IPS-15b (cell line): ENCODE results near the gene MEG3.

ENCODE experiments used
- H3K27me3 ChIP-seq: one replicate; pipeline ENCODE4 v1.6.1; 2013; ENCODE audit warnings: low read length; ENCODE audit not compliant: control insufficient read depth, insufficient read depth
- H3K36me3 ChIP-seq: one replicate; pipeline ENCODE4 v1.6.1; 2013; ENCODE audit warnings: low read length; ENCODE audit not compliant: control insufficient read depth, insufficient read depth
- H3K4me1 ChIP-seq: one replicate; pipeline ENCODE4 v1.6.1; 2013; ENCODE audit warnings: mild to moderate bottlenecking, low read length; ENCODE audit not compliant: control insufficient read depth, insufficient read depth
- H3K4me3 ChIP-seq: one replicate; pipeline ENCODE4 v1.5.1; 2013; ENCODE audit warnings: low read depth, low read length
- H3K9ac ChIP-seq: one replicate; pipeline ENCODE4 v1.6.1; 2013; ENCODE audit warnings: low read depth, mild to moderate bottlenecking, low read length
- H3K9me3 ChIP-seq: one replicate; pipeline ENCODE4 v1.6.1; 2013; ENCODE audit warnings: mild to moderate bottlenecking, low read length; ENCODE audit not compliant: control insufficient read depth, insufficient read depth

Gene MEG3

GRCh38 chr14:100875126-100875525 is 49.2 kb downstream of the MEG3 start:
- no peaks in the 10 kb centered on the region for H3K9me3 ChIP-seq
- no peaks in the 10 kb centered on the region for H3K27me3 ChIP-seq
- no peak overlapping the region for H3K9ac ChIP-seq
- H3K4me3 ChIP-seq: no peak overlapping the region
- no peaks in the 10 kb centered on the region for H3K4me1 ChIP-seq
- no peaks in the 10 kb centered on the region for H3K36me3 ChIP-seq

- Histone ChIP-seq H3K4me1 (no peaks in the 10 kb centered on the region), H3K4me3 (no peak overlapping the region), H3K9me3 (no peaks in the 10 kb centered on the region), H3K9ac (no peak overlapping the region), H3K36me3 (no peaks in the 10 kb centered on the region), H3K27me3 (no peaks in the 10 kb centered on the region)
These were observed 50.1 kb downstream of the MEG3 start for GRCh38 chr14:100875861-100876590.

GRCh38 chr14:100878271-100879146 is 52.6 kb downstream of the MEG3 start:
- no peaks in the 10 kb centered on the region for H3K27me3 ChIP-seq
- H3K4me1 ChIP-seq: no peaks in the 10 kb centered on the region
- H3K36me3 ChIP-seq: no peaks in the 10 kb centered on the region
- H3K9me3 ChIP-seq: no peaks in the 10 kb centered on the region
- no peak overlapping the region for H3K4me3 ChIP-seq
- H3K9ac ChIP-seq: no peak overlapping the region

GRCh38 chr14:100879194-100879593 is 53.3 kb downstream of the MEG3 start:
- Histone ChIP-seq H3K36me3 (no peaks in the 10 kb centered on the region), H3K4me1 (no peaks in the 10 kb centered on the region), H3K9ac (no peak overlapping the region), H3K9me3 (no peaks in the 10 kb centered on the region), H3K4me3 (no peak overlapping the region), H3K27me3 (no peaks in the 10 kb centered on the region)

- Histone ChIP-seq H3K4me1 (no peaks in the 10 kb centered on the region), H3K9ac (no peak overlapping the region), H3K9me3 (no peaks in the 10 kb centered on the region), H3K27me3 (no peaks in the 10 kb centered on the region), H3K36me3 (no peaks in the 10 kb centered on the region), H3K4me3 (no peak overlapping the region)
These were observed 53.9 kb downstream of the MEG3 start for GRCh38 chr14:100879782-100880181.

GRCh38 chr14:100880271-100881101 is 54.6 kb downstream of the MEG3 start:
- H3K4me1 ChIP-seq: no peaks in the 10 kb centered on the region
- H3K9ac ChIP-seq: no peak overlapping the region
- H3K4me3 ChIP-seq: no peak overlapping the region
- no peaks in the 10 kb centered on the region for H3K9me3 ChIP-seq
- no peaks in the 10 kb centered on the region for H3K27me3 ChIP-seq
- no peaks in the 10 kb centered on the region for H3K36me3 ChIP-seq

- H3K9me3 ChIP-seq: no peaks in the 10 kb centered on the region
- H3K27me3 ChIP-seq: no peaks in the 10 kb centered on the region
- H3K36me3 ChIP-seq: no peaks in the 10 kb centered on the region
- H3K9ac ChIP-seq: no peak overlapping the region
- no peaks in the 10 kb centered on the region for H3K4me1 ChIP-seq
- H3K4me3 ChIP-seq: no peak overlapping the region
These were observed 55.5 kb downstream of the MEG3 start for GRCh38 chr14:100881211-100882025.

- Histone ChIP-seq H3K27me3 (no peaks in the 10 kb centered on the region), H3K9ac (no peak overlapping the region), H3K4me1 (no peaks in the 10 kb centered on the region), H3K4me3 (no peak overlapping the region), H3K36me3 (no peaks in the 10 kb centered on the region), H3K9me3 (no peaks in the 10 kb centered on the region)
These were observed 56.4 kb downstream of the MEG3 start for GRCh38 chr14:100882026-100882967.

- Histone ChIP-seq H3K9ac (no peak overlapping the region), H3K27me3 (no peaks in the 10 kb centered on the region), H3K4me1 (no peaks in the 10 kb centered on the region), H3K36me3 (no peaks in the 10 kb centered on the region), H3K4me3 (no peak overlapping the region), H3K9me3 (no peaks in the 10 kb centered on the region)
These were observed 57.3 kb downstream of the MEG3 start for GRCh38 chr14:100882991-100883788.

GRCh38 chr14:100883789-100884101 is 57.8 kb downstream of the MEG3 start:
- no peaks in the 10 kb centered on the region for H3K27me3 ChIP-seq
- no peak overlapping the region for H3K9ac ChIP-seq
- no peak overlapping the region for H3K4me3 ChIP-seq
- no peaks in the 10 kb centered on the region for H3K9me3 ChIP-seq
- H3K4me1 ChIP-seq: no peaks in the 10 kb centered on the region
- H3K36me3 ChIP-seq: no peaks in the 10 kb centered on the region
